Smooth muscle cell (in vitro differentiated cells): ENCODE data around the gene PARVG. TPM values are rescaled to one million over a fixed set of nuclear protein-coding genes. Genes with fewer than 3 reads are reported as not detected.
A peak's percentile ranks its signal among the peaks of the same experiment; 100 is the strongest.

Source experiments
- DNase-seq: peaks from one replicate; lab custom pipeline; 2025; ENCODE audit not compliant: unreplicated experiment; lab: John Stamatoyannopoulos, UW
- H2AFZ ChIP-seq: fragments of 200-600 bp; sonication (generic); 2 replicates; pipeline ENCODE4 v1.6.0; 2016; ENCODE audit warnings: antibody characterized with exemption, low read depth, mild to moderate bottlenecking
- H3F3A ChIP-seq: fragments of 200-600 bp; sonication (generic); 2 replicates; pipeline ENCODE4 v1.6.0; 2017; ENCODE audit warnings: antibody characterized with exemption, low read depth
- H3K27ac ChIP-seq: fragments of 200-600 bp; sonication (generic); 2 replicates; pipeline ENCODE4 v1.5.1; 2016; ENCODE audit warnings: low read depth, mild to moderate bottlenecking
- H3K27me3 ChIP-seq: fragments of 200-600 bp; sonication (generic); 2 replicates; pipeline ENCODE4 v1.6.1; 2016; ENCODE audit warnings: low read depth, mild to moderate bottlenecking
- H3K36me3 ChIP-seq: fragments of 200-600 bp; sonication (generic); 2 replicates; pipeline ENCODE4 v1.5.1; 2016; ENCODE audit warnings: low read depth
- H3K4me1 ChIP-seq: fragments of 200-600 bp; sonication (generic); 2 replicates; pipeline ENCODE4 v1.5.1; 2016; ENCODE audit warnings: low read depth
- H3K4me2 ChIP-seq: fragments of 200-600 bp; sonication (generic); 2 replicates; pipeline ENCODE4 v1.6.0; 2016; ENCODE audit warnings: mild to moderate bottlenecking
- H3K4me3 ChIP-seq: fragments of 200-600 bp; sonication (generic); 2 replicates; pipeline ENCODE4 v1.5.1; 2016; ENCODE audit warnings: mild to moderate bottlenecking
- H3K79me2 ChIP-seq: fragments of 200-600 bp; sonication (generic); 2 replicates; pipeline ENCODE4 v1.6.0; 2016; ENCODE audit warnings: low read depth, mild to moderate bottlenecking
- H3K9ac ChIP-seq: fragments of 200-600 bp; sonication (generic); 2 replicates; pipeline ENCODE4 v1.6.0; 2016; ENCODE audit warnings: low read depth
- H3K9me3 ChIP-seq: fragments of 200-600 bp; sonication (generic); replicated peaks from 2 replicates; pipeline ENCODE4 v1.5.1; 2016; ENCODE audit warnings: low read depth
- H4K20me1 ChIP-seq: fragments of 200-600 bp; sonication (generic); 2 replicates; pipeline ENCODE4 v1.6.0; 2016; ENCODE audit warnings: low read depth
- CTCF ChIP-seq: fragments of 200-600 bp; sonication (generic); IDR thresholded peaks from 2 replicates; pipeline ENCODE4 v1.5.1; 2017; ENCODE audit warnings: borderline replicate concordance, mild to moderate bottlenecking, antibody characterized with exemption; ENCODE audit not compliant: insufficient read depth, poor library complexity, severe bottlenecking
- WGBS: methylation state at CpG from one replicate; pipeline ENCODE4 v1.1.7; 2016; ENCODE audit warnings: low lambda C conversion rate; 5-methylcytosine and 5-hydroxymethylcytosine counted together
- polyA plus RNA-seq: library from polyadenylated mRNA; unstranded; fragments of >200 nt; fragmentation: Nextera tagmentation; extraction: Ambion mirVana; gene quantifications from 2 replicates; pipeline ENCODE4 v1.2.1, GENCODE V29; 2016
- total RNA-seq: library from RNA; depleted of rRNA; stranded (reverse); fragments of >200 nt; gene quantifications from 2 replicates; pipeline ENCODE4 v1.2.3, GENCODE V29; 2014

The PARVG gene
- total and polyA plus RNA-seq, 2 experiments from 2014 or later, result 0.90 TPM; not detected in 1

GRCh38 chr22:44151676-44152075, 29.0 kb upstream of the PARVG start:
- no peak overlapping the region for H3K4me2 ChIP-seq
- TF ChIP-seq CTCF, result no peak
- DNase-seq, result no peak
- 60% methylated on average over 4 of the region's 4 CpGs for WGBS
- no peak overlapping the region for H3K27ac ChIP-seq
- H3K79me2 ChIP-seq, result no peaks in the 10 kb centered on the region
- no peak overlapping the region for H3K9ac ChIP-seq
- no peak overlapping the region for H2AFZ ChIP-seq
- no peak overlapping the region for H3K4me3 ChIP-seq
- H3K36me3 ChIP-seq, result no peaks in the 10 kb centered on the region
- peaks cover 20% of the 10 kb centered on the region for H3K4me1 ChIP-seq
- H3F3A ChIP-seq, result no peaks in the 10 kb centered on the region
- no peaks in the 10 kb centered on the region for H3K27me3 ChIP-seq
- H4K20me1 ChIP-seq, result peaks cover 8% of the 10 kb centered on the region
- H3K9me3 ChIP-seq, result no peaks in the 10 kb centered on the region

GRCh38 chr22:44153710-44154109, 27.0 kb upstream of the PARVG start:
- no peak for DNase-seq
- no peaks in the 10 kb centered on the region for H3K36me3 ChIP-seq
- peaks cover 7% of the 10 kb centered on the region for H3K4me1 ChIP-seq
- WGBS, result 53% methylated on average over 10 of the region's 10 CpGs
- H2AFZ ChIP-seq, result no peak overlapping the region
- H3K4me3 ChIP-seq, result no peak overlapping the region
- no peak overlapping the region for H3K27ac ChIP-seq
- no peaks in the 10 kb centered on the region for H3K9me3 ChIP-seq
- H3K27me3 ChIP-seq, result no peaks in the 10 kb centered on the region
- H3K4me2 ChIP-seq, result peak overlapping the region; percentile 25
- H3K9ac ChIP-seq, result no peak overlapping the region
- no peaks in the 10 kb centered on the region for H3K79me2 ChIP-seq
- no peak for TF ChIP-seq CTCF
- H3F3A ChIP-seq, result peaks cover 3% of the 10 kb centered on the region
- peaks cover 6% of the 10 kb centered on the region for H4K20me1 ChIP-seq

- Histone ChIP-seq H2AFZ (no peak overlapping the region), H3K9me3 (no peaks in the 10 kb centered on the region), H3K27ac (no peak overlapping the region), H3K4me1 (peaks cover 10% of the 10 kb centered on the region), H3F3A (peaks cover 8% of the 10 kb centered on the region), H3K4me2 (no peak overlapping the region), H3K9ac (no peak overlapping the region), H3K4me3 (no peak overlapping the region), H3K79me2 (no peaks in the 10 kb centered on the region), H3K27me3 (no peaks in the 10 kb centered on the region), H3K36me3 (no peaks in the 10 kb centered on the region), H4K20me1 (peaks cover 6% of the 10 kb centered on the region)
- WGBS, result 48% methylated on average over 2 of the region's 2 CpGs
- no peak for DNase-seq
- TF ChIP-seq CTCF, result no peak
Measured at GRCh38 chr22:44154436-44154942, 26.2 kb upstream of the PARVG start.

- Histone ChIP-seq H3K9ac (no peak overlapping the region), H3K4me1 (peaks cover 10% of the 10 kb centered on the region), H3K79me2 (no peaks in the 10 kb centered on the region), H4K20me1 (peaks cover 6% of the 10 kb centered on the region), H3K36me3 (no peaks in the 10 kb centered on the region), H3K9me3 (no peaks in the 10 kb centered on the region), H3K27me3 (no peaks in the 10 kb centered on the region), H3K27ac (no peak overlapping the region), H3K4me2 (no peak overlapping the region), H2AFZ (no peak overlapping the region), H3K4me3 (no peak overlapping the region), H3F3A (peaks cover 8% of the 10 kb centered on the region)
- TF ChIP-seq CTCF, result no peak
- no peak for DNase-seq
- 91% methylated on average over 9 of the region's 14 CpGs for whole genome bisulfite sequencing
Measured at GRCh38 chr22:44155115-44155514, 25.6 kb upstream of the PARVG start.
